GM18861 (cell line): ENCODE data around the gene ELK1.
"Not testable (repeated sequence)": the region's sequence is repeated elsewhere in the genome, so short reads cannot be mapped to it uniquely, and the experiment has no call there.

Experiments used
- ATAC-seq: cut with Tn5 transposase; IDR thresholded peaks from one replicate; pipeline ENCODE4 v1.9.1; 2021; ENCODE audit not compliant: unreplicated experiment

Gene ELK1, protein sequence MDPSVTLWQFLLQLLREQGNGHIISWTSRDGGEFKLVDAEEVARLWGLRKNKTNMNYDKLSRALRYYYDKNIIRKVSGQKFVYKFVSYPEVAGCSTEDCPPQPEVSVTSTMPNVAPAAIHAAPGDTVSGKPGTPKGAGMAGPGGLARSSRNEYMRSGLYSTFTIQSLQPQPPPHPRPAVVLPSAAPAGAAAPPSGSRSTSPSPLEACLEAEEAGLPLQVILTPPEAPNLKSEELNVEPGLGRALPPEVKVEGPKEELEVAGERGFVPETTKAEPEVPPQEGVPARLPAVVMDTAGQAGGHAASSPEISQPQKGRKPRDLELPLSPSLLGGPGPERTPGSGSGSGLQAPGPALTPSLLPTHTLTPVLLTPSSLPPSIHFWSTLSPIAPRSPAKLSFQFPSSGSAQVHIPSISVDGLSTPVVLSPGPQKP

DNA sequence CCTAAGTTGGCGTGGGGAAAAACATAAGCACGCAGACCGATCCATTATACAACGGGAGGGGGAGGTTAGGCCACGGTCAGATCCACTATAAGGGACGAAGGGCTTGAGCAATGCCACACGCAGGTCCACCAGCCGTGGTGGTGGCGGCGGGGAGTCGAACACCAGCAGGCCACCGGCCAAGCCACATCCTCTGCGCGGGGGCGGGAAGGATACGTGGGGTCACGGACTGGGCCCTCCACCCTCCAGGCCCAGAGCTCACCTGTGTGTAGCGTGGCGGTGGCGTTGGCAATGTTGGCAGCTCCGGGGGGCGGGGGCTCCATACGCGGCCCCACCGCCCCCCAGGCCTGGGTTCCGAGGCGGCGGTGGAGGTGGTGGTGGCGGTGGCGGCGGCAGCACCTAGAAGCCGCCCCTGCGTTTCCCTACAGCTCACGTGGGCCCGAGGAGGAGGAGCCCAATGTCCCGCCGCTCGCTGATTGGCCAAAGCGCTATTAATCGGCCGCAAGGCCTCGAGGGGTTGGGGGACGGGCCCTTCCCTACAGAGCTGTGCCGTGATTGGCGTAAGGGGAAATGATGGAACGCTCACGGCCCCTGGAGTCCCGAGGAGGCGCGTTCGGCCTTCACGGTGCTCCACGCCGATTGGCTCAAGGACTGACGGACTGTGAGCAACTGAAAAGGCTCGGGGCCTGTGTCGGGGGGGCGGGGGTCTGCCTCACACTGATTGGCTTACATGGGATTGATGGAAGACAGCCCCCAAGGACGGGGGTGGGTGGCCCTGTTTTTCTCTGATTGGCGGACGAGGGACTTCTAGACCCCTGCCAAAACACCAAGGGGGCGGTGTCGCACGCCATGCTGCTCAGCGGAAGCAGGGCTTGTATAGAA lies at the start of gene ELK1:
Gene ELK1, minus strand, starts transcription at position 400 of the 879 bp plus-strand sequence. CDS start 9,122 bp downstream, outside the sequence.
- ATAC-seq, result peak; percentile 78

DNA sequence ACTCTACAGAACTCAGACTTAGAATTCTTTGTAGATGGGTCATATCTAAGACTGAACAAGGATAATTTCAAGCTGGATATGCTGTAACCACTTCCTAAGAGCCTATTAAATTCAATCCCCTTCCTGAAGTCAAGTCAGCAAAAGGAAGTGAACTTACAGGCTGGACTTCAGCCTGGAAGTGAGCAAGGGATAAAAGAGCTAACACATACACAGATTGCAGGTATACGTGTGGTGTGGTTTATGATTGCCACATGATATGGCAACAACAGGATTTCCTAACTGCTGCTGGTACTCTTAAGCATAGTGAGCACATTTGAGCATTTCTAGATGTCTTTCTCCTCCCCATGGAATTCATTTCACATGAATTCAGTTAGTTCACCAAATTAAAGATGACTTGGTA lies 46.8 kb upstream of the ELK1 start:
- ATAC-seq, result no peak

DNA sequence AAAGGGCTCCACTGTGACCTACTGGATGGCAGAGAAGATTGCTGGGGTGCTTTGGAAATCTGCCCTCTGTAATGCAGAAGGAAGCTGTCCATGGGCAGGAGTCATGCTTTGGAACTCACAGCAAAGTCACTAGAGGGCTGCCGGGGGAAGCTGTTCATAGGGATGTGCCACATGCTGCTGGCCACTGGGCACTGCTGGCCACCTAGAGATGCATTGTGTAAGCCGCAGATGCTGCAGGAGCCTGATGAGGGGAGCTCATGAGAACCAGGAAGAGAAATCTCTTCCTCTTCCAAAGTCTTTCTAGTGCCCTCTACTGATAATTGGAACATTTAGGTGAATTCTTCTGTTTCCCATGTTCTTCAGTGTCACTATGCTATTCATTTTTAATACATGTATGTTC lies 39.8 kb upstream of the ELK1 start:
- no peak for ATAC-seq

DNA sequence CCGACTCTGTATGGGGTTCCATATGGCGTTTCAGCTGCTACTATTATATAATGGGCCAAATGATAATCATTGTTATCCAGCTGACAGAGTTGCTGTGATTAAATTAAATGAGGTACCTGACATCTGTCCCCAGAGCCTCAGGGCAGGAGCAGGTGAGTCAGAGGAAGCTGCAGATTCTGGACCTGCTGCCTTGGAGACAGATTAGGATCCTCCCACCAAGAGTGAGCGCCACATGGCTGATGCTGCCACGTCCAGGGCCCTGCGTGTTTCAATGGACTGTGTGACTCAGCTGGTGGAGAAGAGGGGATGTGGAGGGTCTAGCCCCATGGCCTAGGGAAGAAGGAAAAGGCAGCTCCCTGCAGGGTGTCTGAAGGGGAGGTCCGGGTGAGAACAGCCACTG lies 36.9 kb upstream of the ELK1 start:
- ATAC-seq, result no peak

DNA sequence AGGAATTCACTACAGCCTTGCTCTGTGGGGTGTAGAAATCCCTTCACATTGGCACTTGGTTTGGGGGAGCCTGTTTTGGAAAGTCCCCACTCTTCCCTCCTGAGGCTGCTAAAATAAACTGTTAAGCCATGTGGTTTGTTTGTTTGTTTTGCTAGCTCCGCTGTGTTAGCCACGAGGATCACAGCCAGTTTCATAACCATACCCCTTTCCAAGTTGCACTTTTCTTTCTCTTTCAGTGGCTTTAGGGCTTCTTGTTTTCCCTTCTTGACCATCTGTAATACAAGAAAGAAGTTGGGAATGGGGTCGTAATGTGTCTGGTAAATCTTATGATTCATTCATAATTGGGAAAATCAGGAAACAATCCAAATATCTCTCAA lies 33.5 kb upstream of the ELK1 start:
- no peak for ATAC-seq

DNA sequence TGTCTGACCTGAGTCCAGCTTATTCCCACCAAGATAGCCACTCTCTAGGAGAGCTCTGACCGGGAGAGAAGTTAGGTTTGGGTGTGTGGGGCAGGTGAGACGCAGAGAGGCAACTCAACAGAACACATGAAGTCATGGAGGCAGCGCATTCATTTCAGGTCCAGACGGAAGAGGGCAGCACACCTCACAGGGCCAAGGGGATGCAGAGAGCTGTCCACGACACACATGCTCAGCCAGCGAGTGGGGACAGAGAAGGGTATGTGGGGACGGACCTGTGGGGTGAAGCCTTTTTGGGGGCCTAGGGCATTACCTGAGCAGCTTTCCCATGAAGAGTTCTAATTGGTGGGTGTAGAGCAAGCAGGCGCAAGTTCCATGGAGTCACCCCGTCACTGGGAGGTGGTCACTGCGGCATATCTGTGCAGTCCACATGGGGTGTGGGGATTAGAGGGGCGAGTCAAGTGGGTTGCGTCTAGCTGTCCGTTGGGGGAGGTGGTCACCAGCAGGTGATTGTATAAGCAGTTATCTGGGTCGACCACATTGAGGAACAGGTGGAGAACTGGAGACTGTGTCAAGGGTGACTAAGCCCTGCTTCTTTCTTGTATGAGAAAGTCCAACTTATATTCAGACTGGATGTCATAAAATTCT lies 32.9 kb upstream of the ELK1 start:
- no peak for ATAC-seq

DNA sequence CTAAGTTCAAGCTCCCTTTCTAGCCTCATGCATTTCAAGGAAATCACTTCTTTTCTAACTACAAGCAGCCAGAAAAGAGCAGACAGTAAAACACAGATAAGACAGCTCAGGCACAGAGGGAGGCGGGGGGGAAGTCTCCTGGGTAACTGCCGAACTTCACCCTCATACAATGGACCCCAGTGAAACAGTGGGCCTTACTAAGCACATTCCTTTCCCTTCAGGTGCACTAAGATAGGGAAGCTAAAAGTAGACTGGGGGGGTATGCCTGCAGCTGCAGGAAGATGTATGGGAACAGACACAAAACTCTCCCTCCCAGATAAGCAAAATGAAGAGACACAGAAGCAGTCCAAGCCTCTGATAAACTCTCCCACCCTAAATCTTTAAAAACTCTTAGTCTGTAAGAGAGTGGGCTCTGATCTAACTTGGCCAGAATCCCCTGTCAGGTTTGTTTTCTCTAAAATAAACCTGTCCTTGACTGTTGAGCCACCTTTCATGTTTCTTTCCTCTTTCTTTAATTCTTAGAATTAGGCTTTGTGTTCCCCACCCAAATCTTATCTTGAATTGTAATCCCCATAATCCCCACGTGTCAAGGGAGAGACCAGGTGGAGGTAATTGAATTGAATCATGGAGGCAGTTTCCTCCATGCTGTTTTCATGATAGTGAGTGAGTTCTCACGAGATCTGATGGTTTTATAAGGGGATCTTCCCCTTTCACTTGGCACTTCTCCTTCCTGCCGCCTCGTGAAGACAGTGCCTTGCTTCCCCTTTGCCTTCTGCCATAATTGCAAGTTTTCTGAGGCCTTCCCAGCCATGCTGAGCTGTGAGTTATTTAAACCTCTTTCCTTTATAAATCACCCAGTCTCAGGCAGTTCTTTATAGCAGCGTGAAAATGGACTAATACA lies 25.8 kb upstream of the ELK1 start:
- ATAC-seq, result not testable (repeated sequence)

DNA sequence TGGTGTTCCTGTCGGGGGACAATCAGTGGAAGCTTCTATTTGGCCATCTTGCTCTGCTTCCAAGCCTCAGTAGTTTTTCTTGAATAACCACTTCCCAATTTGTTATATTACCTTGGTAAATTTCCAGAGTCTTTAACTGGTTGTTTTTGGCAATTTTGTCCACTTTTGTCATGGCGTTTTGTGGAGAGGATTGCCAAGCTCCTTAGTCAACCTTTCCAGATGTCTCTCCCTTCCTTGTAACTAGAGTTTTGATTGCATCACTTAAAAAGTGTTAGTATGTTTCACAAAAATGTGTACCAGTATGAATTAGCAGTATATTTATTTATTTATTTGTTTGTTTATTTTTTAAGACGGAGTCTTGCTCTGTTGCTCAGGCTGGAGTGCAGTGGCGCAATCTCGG lies 24.4 kb upstream of the ELK1 start:
- ATAC-seq, result no peak

DNA sequence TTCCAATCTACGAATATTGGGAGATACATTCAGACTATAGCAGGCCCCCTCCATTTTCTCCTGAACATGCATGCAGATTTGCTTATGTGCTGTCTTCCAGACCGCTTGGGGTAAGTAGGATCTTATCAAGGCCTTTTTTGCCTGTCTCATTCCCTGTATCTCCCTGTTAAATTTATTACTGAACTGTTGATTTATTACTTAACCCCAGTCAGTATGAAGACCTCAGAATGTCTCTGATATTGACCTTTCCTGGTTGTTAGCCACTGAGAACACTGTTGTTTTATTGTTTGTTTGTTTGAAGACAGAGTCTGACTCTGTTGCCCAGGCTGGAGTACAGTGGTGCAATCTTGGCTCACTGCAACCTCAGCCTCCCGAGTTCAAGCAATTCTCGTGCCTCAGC lies 15.4 kb upstream of the ELK1 start:
- ATAC-seq, result not testable (repeated sequence)

DNA sequence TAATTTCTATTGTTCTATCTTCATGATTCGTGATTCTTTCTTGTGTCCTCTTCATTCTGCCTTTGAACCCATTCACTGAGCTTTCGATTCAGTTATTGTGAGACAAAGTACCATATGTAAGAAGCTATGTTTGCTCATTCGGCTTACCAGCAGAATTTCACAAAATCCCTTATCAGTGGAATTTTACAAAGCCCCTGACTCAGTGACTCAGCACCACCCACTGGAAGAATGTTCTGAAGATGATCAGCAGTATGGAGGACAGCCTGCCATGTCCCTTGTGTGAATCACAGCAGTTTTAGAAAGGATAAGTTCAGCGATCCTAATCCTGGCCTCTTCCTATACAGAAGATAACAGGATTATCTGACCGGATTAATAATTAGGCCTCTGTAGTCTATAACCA lies 14.4 kb upstream of the ELK1 start:
- no peak for ATAC-seq

DNA sequence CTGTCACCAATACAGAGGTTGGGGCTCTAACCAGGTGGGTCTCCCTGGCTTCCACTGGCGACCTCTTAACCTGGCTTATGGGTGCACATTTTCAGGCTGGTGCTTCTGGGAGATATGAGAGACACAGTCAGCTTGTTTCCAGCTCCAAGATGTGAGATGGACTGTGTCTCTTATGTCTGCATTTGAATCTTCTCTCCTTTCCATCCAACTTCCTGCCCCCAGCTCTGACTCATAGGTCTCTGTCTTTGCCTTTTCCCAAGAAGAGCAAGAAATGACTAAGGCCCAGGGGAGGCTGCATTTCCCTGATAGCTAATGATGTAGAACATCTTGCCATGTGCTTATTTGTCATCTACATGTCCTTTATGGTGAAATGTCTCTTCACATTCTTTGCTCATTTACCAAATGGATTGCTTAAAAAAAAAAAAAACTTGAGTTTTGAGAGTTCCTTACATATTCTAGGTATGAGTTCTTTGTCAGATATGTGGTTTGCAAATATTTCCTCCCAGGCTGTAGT lies 11.8 kb upstream of the ELK1 start:
- no peak for ATAC-seq

DNA sequence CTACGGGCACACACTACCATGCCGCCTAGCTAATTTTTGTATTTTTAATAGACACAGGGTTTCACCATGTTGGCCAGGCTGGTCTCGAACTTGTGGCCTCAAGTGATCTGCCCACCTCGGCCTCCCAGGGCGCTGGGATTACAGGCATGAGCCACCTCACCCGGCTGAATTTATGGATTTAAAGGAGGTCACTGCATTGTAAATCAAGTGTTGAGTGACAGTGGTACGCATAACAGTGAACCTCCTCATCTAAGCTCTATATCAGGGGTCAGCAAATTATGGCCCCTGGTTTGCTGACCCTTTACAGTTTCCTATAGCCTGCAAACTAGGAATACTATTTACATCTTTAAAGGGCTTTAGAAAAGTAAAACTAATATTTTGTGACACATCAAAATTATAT lies 11.2 kb upstream of the ELK1 start:
- no peak for ATAC-seq

DNA sequence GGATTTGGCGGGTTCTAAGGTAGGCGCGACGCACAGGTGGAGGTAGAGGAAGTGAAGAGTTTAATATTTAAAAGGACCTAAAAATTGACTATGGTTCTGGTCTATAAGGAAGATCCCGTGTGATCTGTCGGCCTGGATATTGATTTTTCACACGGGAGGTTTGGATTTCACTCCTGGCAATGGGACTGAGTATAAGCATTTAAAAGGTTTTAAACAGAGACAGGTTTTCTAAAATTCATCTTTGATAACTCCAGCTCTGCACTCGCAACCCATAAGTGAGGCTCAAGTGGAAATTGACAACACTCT lies 9.0 kb upstream of the ELK1 start:
- no peak for ATAC-seq

DNA sequence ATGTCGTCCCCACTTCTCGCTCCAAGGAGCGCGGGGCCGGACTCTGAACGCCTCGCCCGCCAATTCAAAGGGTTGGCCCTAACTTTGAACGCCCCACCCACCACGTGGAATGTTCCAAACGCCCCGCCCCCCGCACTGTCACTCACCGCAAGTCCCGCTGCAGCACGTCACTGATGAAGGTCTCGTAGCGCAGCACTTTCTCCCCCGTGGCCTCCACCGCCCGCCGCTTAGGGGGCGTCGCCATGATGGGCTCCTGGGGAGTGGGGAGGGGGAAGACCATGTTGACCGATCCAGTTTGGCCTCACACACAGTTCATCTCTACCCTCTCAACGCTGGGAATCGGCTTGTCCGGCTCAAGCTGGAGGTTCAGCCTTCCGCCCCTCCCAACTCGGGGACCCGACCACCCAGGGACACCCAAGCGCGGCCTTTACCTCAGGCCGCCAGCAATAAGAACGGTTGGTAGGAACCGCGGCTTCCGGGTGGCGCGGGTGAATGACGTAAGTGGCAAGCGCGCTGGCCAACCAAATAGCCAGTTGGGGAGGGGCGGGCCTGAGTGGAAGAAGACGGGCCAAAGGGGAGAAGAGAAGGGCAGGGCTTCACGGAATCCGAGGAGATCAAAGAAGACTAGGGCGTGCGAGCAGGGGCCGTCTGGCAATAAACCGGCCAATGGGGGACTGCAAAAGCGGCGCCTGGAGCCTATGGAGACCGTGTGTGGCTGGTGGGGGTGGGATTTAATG lies 8.5 kb upstream of the ELK1 start, which contains the start of gene UXT:
Gene UXT, minus strand, starts transcription at position 497 of the 737 bp plus-strand sequence. Its CDS starts 253 bp downstream, at position 244.
- peak; percentile 59 for ATAC-seq

DNA sequence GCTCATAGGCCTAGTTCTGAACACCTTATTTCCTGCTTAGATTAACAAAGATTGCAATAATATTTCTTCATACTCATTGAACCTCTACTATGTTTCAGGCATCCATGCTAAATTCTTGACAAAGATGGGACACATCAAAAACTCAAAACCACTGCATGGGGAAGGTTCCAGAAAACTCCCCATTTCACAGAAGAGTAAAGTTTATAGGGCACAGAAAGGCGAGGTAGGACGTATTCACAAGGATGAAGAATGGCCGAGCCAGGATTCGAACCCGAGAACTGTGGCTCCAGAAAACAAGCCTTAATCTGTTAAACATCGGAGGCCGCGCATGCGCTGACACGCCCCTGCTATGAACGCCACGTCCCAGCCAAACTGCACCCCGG lies 7.9 kb upstream of the ELK1 start:
- ATAC-seq, result no peak

DNA sequence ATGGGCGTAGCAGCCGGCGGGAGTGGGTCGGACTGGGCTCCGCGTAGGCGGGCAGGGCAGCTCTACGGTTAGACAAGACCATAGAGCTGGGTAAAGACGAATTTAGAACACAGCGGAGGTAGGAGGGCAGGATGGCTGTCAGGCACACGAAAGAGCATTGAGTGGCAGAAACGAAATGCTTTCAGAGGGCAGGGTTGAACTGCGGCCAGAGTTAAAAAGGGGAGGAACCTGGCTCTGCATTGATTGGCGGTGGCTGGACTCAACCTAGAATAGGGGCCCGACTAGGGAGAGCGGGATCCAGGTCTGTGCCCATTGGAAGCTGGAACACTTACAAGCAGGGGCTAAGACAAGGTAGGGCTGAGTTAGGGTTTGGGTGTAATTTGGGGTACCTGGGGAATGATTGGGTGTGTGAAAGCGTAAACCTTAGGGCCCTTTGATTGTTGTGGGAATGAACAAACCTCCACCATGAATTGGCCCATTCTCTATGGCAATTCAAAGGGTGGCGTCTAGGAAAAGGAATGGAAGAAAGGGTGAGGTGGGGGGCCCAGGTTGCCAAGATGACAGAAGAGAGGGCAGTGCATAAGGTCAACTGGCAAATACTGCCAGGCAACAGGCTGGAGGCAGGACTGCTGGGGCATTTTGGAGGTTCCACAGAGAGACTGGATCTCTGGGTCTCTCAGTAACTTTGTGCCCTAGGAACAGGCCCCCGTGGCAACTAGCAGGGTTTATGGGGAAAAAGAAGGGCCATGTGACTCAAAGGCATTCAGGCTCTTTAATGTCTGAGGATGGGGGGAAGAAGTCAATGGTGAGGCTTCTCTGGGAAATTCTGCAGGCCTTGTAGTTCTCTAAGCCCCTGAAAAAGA lies 911 bp upstream of the ELK1 start:
- ATAC-seq, result no peak

DNA sequence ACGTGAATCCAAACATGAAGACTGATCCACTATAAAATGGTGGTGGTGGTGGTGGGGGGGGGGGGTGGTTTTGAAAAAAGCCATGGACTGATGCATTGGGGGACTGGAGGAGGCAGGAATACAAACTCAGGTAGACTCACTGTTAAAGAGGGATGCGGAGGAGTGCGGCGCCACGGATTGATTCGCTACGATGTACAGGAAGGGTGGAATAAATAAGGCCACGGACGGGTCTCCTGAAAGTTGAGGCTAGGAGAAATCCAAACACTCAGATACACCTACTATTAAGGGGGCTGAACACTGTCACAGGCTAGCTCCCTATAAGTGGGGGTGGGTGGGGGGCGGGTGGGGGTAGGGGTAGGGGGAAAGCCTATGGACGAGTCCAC lies 591 bp downstream of the ELK1 start:
- ATAC-seq, result no peak

DNA sequence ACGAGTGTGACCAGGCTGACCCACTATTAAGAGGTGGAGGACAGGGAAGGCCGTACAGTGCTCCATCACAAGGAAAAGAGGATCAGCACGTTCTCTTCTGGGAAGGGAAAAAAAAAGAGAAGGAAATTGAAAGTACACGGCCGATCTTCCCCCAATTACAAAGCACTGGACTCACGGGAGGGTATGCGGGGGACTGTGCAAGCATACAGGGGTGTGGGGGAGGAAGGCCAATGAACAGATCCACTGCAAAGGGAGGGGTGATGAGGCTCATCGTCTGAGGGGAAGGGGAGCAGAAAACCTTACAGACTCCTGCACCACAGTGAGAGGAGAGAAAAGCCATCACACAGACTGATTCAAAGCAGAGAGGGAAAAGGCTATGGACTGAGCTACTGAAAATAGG lies 1.1 kb downstream of the ELK1 start:
- no peak for ATAC-seq

DNA sequence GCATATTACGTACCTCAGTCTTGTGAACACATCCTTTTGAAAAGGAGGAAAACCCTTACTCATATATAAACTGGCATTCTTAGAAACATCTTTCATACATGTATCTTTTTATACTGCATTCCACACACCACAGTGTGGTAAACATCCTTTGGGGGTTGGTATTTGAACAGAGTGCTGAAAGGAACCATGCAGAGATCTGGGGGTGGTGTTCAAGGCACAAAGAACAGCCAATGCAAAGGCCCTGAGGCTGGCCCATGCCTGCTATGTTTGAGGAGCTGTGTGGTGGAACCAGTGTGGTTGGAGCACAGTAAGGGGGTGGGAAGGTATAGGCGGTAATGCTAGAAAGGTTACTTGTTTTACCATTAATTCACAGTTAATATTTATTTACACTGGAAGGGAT lies 2.0 kb downstream of the ELK1 start:
- no peak for ATAC-seq
